ENCODE data around the gene APOA5.
"Not testable (repeated sequence)": the region's sequence is repeated elsewhere in the genome, so short reads cannot be mapped to it uniquely, and the experiment has no call there.

APOA5 gene

GRCh38 chr11:116827461-116827860, 35.8 kb upstream of the APOA5 start:
- DNase-seq (ENCODE audit: low read depth) = no peak

- no peak for DNase-seq (ENCODE audit: low read depth)
These were observed 35.2 kb upstream of the APOA5 start for GRCh38 chr11:116826751-116827431.

GRCh38 chr11:116825854-116826750, 34.4 kb upstream of the APOA5 start:
- no peak for DNase-seq (ENCODE audit: low read depth)

GRCh38 chr11:116825434-116825833, 33.8 kb upstream of the APOA5 start:
- DNase-seq (ENCODE audit: low read depth) = no peak

GRCh38 chr11:116823031-116823843, 31.6 kb upstream of the APOA5 start, which contains the start of gene APOA4:
Gene APOA4 (minus strand): TSS chr11:116823304. CDS start chr11:116823191, 113 bp downstream.
- no peak for DNase-seq (ENCODE audit: low read depth)

- no peak for DNase-seq (ENCODE audit: low read depth)
These were observed 30.9 kb upstream of the APOA5 start for GRCh38 chr11:116822575-116822974.

- DNase-seq (ENCODE audit: low read depth) = no peak
These were observed 29.6 kb upstream of the APOA5 start for GRCh38 chr11:116821050-116821918.

- DNase-seq (ENCODE audit: low read depth) = no peak
These were observed 27.4 kb upstream of the APOA5 start for GRCh38 chr11:116819049-116819448.

- DNase-seq (ENCODE audit: low read depth) = no peak
These were observed 22.8 kb upstream of the APOA5 start for GRCh38 chr11:116814502-116814901.

- no peak for DNase-seq (ENCODE audit: low read depth)
These were observed 22.2 kb upstream of the APOA5 start for GRCh38 chr11:116813781-116814471.

- DNase-seq (ENCODE audit: low read depth) = no peak
These were observed 21.5 kb upstream of the APOA5 start for GRCh38 chr11:116813170-116813569.

GRCh38 chr11:116812109-116812508, 20.4 kb upstream of the APOA5 start:
- no peak for DNase-seq (ENCODE audit: low read depth)

GRCh38 chr11:116811194-116811593, 19.5 kb upstream of the APOA5 start:
- no peak for DNase-seq (ENCODE audit: low read depth)

- no peak for DNase-seq (ENCODE audit: low read depth)
These were observed 16.8 kb upstream of the APOA5 start for GRCh38 chr11:116808262-116809175.

GRCh38 chr11:116807601-116808261, 16.1 kb upstream of the APOA5 start:
- no peak for DNase-seq (ENCODE audit: low read depth)

GRCh38 chr11:116804001-116804400, 12.3 kb upstream of the APOA5 start:
- DNase-seq (ENCODE audit: low read depth) = no peak

GRCh38 chr11:116801662-116802061, 10.0 kb upstream of the APOA5 start:
- not testable (repeated sequence) for DNase-seq (ENCODE audit: low read depth)

- DNase-seq (ENCODE audit: low read depth) = no peak
These were observed 8.9 kb upstream of the APOA5 start for GRCh38 chr11:116800610-116801009.

- DNase-seq (ENCODE audit: low read depth) = no peak
These were observed 6.7 kb upstream of the APOA5 start for GRCh38 chr11:116798368-116798767.

All from GM04503 (cell line).